ENCODE measurements around the gene RFX8.

The RFX8 gene

DNA sequence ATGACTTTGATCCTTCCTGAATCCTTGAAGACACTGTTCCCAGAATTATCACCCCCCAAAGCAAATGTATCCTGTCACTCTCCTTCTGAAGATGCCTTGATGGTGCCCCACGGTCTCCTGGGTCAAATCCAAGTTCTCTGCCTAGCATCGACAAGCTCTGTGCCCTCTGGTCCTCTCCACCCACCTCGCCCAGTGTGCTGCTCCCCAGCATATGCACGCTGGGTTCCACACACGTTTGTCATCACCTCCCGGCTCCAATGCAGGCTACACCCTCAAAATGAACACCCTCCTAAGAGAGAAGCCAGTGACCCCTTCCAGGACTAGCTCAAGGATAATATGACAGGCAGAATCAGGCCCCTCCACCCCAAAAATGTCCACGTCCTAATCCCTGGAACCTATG is 48.1 kb downstream of the RFX8 start:
- H2AFZ ChIP-seq (ENCODE audit: low read length): no peak overlapping the region
- no peak overlapping the region for H3K27ac ChIP-seq (ENCODE audit: low read length)
- H3K9me2 ChIP-seq (replicated peaks; ENCODE audit: insufficient read depth, low read length): no peaks in the 10 kb centered on the region
- no peak overlapping the region for H3K4me3 ChIP-seq (ENCODE audit: low read length)
- H3K27me3 ChIP-seq (replicated peaks; ENCODE audit: insufficient read depth, low read length): no peaks in the 10 kb centered on the region
- H3K9ac ChIP-seq (ENCODE audit: low read length): no peak overlapping the region
- H3K36me3 ChIP-seq (replicated peaks; ENCODE audit: insufficient read depth, low read length): no peaks in the 10 kb centered on the region
- no peaks in the 10 kb centered on the region for H3K79me2 ChIP-seq (ENCODE audit: low read length)
- no peak overlapping the region for H3K4me2 ChIP-seq (ENCODE audit: low read depth, low read length)
- no peaks in the 10 kb centered on the region for H3K4me1 ChIP-seq (ENCODE audit: low read length)
- H3K9me3 ChIP-seq (replicated peaks; ENCODE audit: insufficient read depth, low read length): no peaks in the 10 kb centered on the region
- TF ChIP-seq EZH2 (optimal IDR thresholded peaks at IDR 0.05; ENCODE audit: low read depth, low read length) (no peak), EZH2phosphoT487 (IDR thresholded peaks at IDR 0.05; ENCODE audit: low read length) (no peak), CTCF (IDR thresholded peaks at IDR 0.05; ENCODE audit: low read length) (no peak)
- H4K20me1 ChIP-seq (ENCODE audit: insufficient read depth, low read length): no peaks in the 10 kb centered on the region
- DNase-seq: no peak
- H3F3A ChIP-seq (ENCODE audit: insufficient read depth, low read length): no peaks in the 10 kb centered on the region

DNA sequence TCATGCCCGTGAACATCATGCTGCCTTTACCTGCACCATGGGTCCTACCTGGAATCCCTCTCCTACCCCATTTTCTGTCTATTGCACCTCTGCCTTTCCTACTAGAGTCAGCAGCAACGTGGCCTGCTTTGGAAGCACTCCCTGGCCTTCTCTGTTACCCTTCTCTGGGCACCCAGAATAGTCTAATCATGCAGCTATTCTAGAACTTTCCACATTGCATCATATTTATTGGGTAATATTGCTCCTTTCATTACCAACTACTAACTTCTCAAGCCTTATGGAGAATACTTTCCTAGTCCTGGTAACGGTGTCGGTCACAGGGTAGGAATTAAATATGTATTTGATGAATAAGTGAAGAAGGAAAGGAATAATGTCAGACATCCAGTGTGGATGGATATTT is 54.3 kb downstream of the RFX8 start:
- no peak overlapping the region for H3K4me2 ChIP-seq (ENCODE audit: low read depth, low read length)
- H3K79me2 ChIP-seq (ENCODE audit: low read length): no peaks in the 10 kb centered on the region
- no peak overlapping the region for H3K9ac ChIP-seq (ENCODE audit: low read length)
- H3K27ac ChIP-seq (ENCODE audit: low read length): no peak overlapping the region
- no peak for DNase-seq
- no peaks in the 10 kb centered on the region for H3K27me3 ChIP-seq (replicated peaks; ENCODE audit: insufficient read depth, low read length)
- H3K9me3 ChIP-seq (replicated peaks; ENCODE audit: insufficient read depth, low read length): no peaks in the 10 kb centered on the region
- H3K4me3 ChIP-seq (ENCODE audit: low read length): no peak overlapping the region
- H3K36me3 ChIP-seq (replicated peaks; ENCODE audit: insufficient read depth, low read length): no peaks in the 10 kb centered on the region
- no peaks in the 10 kb centered on the region for H3F3A ChIP-seq (ENCODE audit: insufficient read depth, low read length)
- H4K20me1 ChIP-seq (ENCODE audit: insufficient read depth, low read length): no peaks in the 10 kb centered on the region
- H3K9me2 ChIP-seq (replicated peaks; ENCODE audit: insufficient read depth, low read length): no peaks in the 10 kb centered on the region
- no peaks in the 10 kb centered on the region for H3K4me1 ChIP-seq (ENCODE audit: low read length)
- no peak for TF ChIP-seq EZH2 (optimal IDR thresholded peaks at IDR 0.05; ENCODE audit: low read depth, low read length)
- no peak for TF ChIP-seq EZH2phosphoT487 (IDR thresholded peaks at IDR 0.05; ENCODE audit: low read length)
- TF ChIP-seq CTCF (IDR thresholded peaks at IDR 0.05; ENCODE audit: low read length): no peak
- no peak overlapping the region for H2AFZ ChIP-seq (ENCODE audit: low read length)

DNA sequence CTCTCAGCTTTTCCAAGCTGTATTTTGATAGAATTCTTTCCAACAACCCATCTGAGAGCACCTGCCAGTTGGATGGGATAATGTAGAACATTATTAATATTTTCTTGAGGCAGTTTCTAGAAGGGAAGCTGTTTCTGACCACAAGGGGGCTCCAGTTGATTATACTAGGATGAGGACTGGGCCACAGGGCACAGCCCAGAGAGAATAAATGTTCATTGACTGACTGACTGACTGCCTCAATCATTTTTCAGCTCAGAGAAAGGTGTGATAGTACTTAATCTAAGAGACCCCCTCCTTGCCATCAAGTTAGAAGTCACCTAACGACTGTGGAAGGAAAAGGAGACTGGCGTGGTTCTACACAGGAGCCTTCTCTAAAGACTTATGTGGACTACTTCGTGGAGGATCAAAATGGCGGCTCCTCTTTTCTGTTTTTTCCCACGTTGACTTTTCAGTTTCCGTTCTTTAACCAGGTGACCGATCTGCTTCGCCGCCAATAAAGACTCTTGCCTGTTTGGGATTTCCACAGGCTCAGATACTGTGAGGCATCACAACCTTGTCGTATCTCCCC is 55.7 kb downstream of the RFX8 start:
- Histone ChIP-seq H4K20me1 (ENCODE audit: insufficient read depth, low read length) (no peaks in the 10 kb centered on the region), H3K4me2 (ENCODE audit: low read depth, low read length) (no peak overlapping the region), H3K4me1 (ENCODE audit: low read length) (no peaks in the 10 kb centered on the region), H2AFZ (ENCODE audit: low read length) (no peak overlapping the region), H3K27ac (ENCODE audit: low read length) (no peak overlapping the region), H3K27me3 (replicated peaks; ENCODE audit: insufficient read depth, low read length) (no peaks in the 10 kb centered on the region), H3K79me2 (ENCODE audit: low read length) (no peaks in the 10 kb centered on the region), H3K4me3 (ENCODE audit: low read length) (no peak overlapping the region), H3K9me3 (replicated peaks; ENCODE audit: insufficient read depth, low read length) (no peaks in the 10 kb centered on the region), H3F3A (ENCODE audit: insufficient read depth, low read length) (no peaks in the 10 kb centered on the region), H3K9me2 (replicated peaks; ENCODE audit: insufficient read depth, low read length) (no peaks in the 10 kb centered on the region), H3K9ac (ENCODE audit: low read length) (no peak overlapping the region), H3K36me3 (replicated peaks; ENCODE audit: insufficient read depth, low read length) (no peaks in the 10 kb centered on the region)
- TF ChIP-seq EZH2phosphoT487 (IDR thresholded peaks at IDR 0.05; ENCODE audit: low read length) (no peak), CTCF (IDR thresholded peaks at IDR 0.05; ENCODE audit: low read length) (peak; percentile 55)
- peak; percentile 33 for DNase-seq

Data from MM.1S (cell line).